Progenitor cell of endocrine pancreas (in vitro differentiated cells): ENCODE data around the gene FOXD2. TPM values are rescaled to one million over a fixed set of nuclear protein-coding genes. Genes with fewer than 3 reads are reported as not detected.
A peak's percentile ranks its signal among the peaks of the same experiment; 100 is the strongest.

Experiments
- DNase-seq: peaks from one replicate; pipeline ENCODE4 v3.0.0; 2021; ENCODE audit warnings: low spot score; ENCODE audit not compliant: unreplicated experiment
- H3K27ac Mint-ChIP-seq: 2 replicates; pipeline ENCODE4 v1.8.0; 2021; ENCODE audit warnings: mild to moderate bottlenecking, moderate library complexity, mixed read lengths
- H3K27me3 Mint-ChIP-seq: 2 replicates; pipeline ENCODE4 v1.8.0; 2021; ENCODE audit warnings: mixed read lengths
- H3K36me3 Mint-ChIP-seq: 2 replicates; pipeline ENCODE4 v1.8.0; 2022; ENCODE audit warnings: mixed read lengths; ENCODE audit not compliant: insufficient read depth
- H3K4me1 Mint-ChIP-seq: 2 replicates; pipeline ENCODE4 v1.8.0; 2021; ENCODE audit warnings: low read depth, mixed read lengths
- H3K4me3 Mint-ChIP-seq: 2 replicates; pipeline ENCODE4 v1.8.0; 2021; ENCODE audit warnings: low read depth, mild to moderate bottlenecking, moderate library complexity, mixed read lengths
- H3K9me3 Mint-ChIP-seq: 2 replicates; pipeline ENCODE4 v1.8.0; 2021; ENCODE audit warnings: low read depth, mixed read lengths
- CTCF ChIP-seq: fragments of 200-600 bp; sonication (generic); IDR thresholded peaks from one replicate; pipeline ENCODE4 v1.5.0; 2021; ENCODE audit warnings: antibody characterized with exemption, mild to moderate bottlenecking; ENCODE audit not compliant: unreplicated experiment
- total RNA-seq: library from RNA; stranded (reverse); gene quantifications from 2 replicates; pipeline ENCODE4 v1.2.1, GENCODE V29; 2021

Gene FOXD2
- total RNA-seq, 1 donor from 2014 or later, result 0.05 TPM

DNA sequence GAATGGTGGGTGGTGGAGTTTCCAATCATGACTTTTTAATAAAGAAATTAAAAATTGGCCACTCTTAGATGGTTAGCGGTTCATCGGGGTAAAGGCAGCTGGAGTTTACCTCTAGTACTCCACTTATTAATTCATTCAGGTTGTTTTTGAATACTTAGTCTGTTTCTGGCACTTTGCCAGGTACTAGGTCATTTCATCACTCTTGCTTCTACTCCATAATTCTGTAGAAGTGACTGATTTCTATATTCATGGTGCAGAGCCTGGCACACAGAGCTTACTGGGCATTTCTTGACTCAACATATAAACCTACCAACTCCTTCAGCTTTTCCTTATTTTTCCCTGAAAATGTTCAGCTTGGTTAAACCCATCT, 31.5 kb downstream of the FOXD2 start:
- TF ChIP-seq CTCF, result no peak
- H3K27ac Mint-ChIP-seq, result no peak overlapping the region
- DNase-seq, result no peak
- H3K4me1 Mint-ChIP-seq, result peaks cover 11% of the 10 kb centered on the region
- no peaks in the 10 kb centered on the region for H3K9me3 Mint-ChIP-seq
- peaks cover 26% of the 10 kb centered on the region for H3K27me3 Mint-ChIP-seq
- no peak overlapping the region for H3K4me3 Mint-ChIP-seq
- H3K36me3 Mint-ChIP-seq, result no peaks in the 10 kb centered on the region

DNA sequence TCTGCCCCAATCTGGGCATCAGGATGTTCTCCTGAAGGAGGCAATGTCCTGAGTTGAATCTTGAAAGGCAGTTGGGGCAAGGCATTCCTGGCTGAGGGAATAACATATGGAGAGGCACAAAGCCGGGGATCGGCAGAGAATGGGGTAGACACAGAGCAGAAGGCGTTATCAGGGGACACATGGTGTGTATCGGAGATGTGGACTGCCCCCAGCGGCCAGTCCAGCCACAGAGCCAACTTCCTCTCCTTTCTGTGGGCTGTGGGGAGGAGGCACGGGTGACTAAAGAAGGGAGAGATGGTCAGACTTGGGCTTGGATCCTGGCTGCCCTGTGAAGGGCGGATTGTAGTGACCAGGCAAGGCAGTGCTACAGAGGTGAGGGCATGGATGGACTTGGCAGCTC, 32.1 kb downstream of the FOXD2 start:
- H3K27me3 Mint-ChIP-seq, result peaks cover 29% of the 10 kb centered on the region
- H3K4me1 Mint-ChIP-seq, result peaks cover 12% of the 10 kb centered on the region
- no peak overlapping the region for H3K4me3 Mint-ChIP-seq
- H3K27ac Mint-ChIP-seq, result no peak overlapping the region
- no peaks in the 10 kb centered on the region for H3K36me3 Mint-ChIP-seq
- H3K9me3 Mint-ChIP-seq, result no peaks in the 10 kb centered on the region
- TF ChIP-seq CTCF, result no peak
- DNase-seq, result no peak

DNA sequence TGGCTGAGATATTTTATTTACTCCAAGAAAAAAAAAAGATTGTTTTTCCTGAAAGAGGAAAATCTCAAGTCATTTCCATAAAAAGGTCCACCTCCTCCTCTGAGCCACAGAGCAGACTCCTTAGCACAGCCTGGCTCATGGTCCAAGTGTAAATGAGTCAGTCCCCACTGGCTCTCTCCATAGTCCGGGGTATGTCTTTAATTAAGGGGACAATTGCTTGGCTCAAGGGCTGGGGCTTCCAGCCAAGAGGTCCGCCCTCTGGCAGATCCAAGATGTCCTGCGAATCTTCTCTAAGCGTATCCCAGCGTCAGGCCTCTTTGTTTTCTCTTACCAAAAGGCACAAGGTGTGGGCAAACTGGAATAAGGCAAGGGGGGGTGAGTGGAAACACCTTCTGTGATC, 33.3 kb downstream of the FOXD2 start:
- no peaks in the 10 kb centered on the region for H3K9me3 Mint-ChIP-seq
- peaks cover 36% of the 10 kb centered on the region for H3K27me3 Mint-ChIP-seq
- H3K4me1 Mint-ChIP-seq, result peaks cover 17% of the 10 kb centered on the region

GRCh38 chr1:47474278-47475193, 36.7 kb downstream of the FOXD2 start:
- H3K4me3 Mint-ChIP-seq, result no peak overlapping the region
- H3K27ac Mint-ChIP-seq, result no peak overlapping the region
- peaks cover 32% of the 10 kb centered on the region for H3K27me3 Mint-ChIP-seq
- no peaks in the 10 kb centered on the region for H3K36me3 Mint-ChIP-seq
- no peak for TF ChIP-seq CTCF
- DNase-seq, result no peak
- peaks cover 38% of the 10 kb centered on the region for H3K4me1 Mint-ChIP-seq
- peaks cover 2% of the 10 kb centered on the region for H3K9me3 Mint-ChIP-seq

More for the DNA sequence above, 33.3 kb downstream of the FOXD2 start:
- no peak for DNase-seq
- TF ChIP-seq CTCF, result no peak
- H3K4me3 Mint-ChIP-seq, result no peak overlapping the region
- H3K27ac Mint-ChIP-seq, result no peak overlapping the region
- no peaks in the 10 kb centered on the region for H3K36me3 Mint-ChIP-seq

DNA sequence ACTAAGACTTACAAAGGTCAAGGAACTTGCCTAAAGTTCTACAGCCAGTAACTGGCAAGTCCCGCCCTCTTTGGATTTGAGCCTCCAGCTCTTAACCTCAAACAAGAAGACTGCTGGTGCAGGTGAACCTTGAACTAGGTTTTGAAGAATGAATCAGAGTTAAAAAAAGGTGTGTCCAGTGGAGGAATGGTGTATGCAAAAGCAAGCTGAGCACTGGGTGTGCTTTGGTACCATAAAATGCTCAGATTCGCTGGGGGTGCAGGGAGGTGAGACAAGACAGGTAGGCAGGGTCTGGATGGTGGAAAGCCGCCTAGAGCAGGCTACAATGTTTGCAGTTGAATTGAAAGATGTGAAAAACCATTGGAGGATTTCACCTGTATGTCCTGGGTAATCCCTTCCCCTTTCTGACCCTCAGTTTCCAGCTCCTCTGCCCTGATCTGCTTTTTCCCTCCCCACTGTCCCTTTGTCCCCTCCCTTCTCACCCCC, 39.8 kb downstream of the FOXD2 start:
- peaks cover 38% of the 10 kb centered on the region for H3K4me1 Mint-ChIP-seq
- peak overlapping the region; percentile 35 for H3K4me3 Mint-ChIP-seq
- H3K9me3 Mint-ChIP-seq, result peaks cover 2% of the 10 kb centered on the region
- H3K27me3 Mint-ChIP-seq, result peaks cover 54% of the 10 kb centered on the region
- no peak for TF ChIP-seq CTCF
- H3K36me3 Mint-ChIP-seq, result no peaks in the 10 kb centered on the region
- no peak for DNase-seq
- H3K27ac Mint-ChIP-seq, result peak overlapping the region; percentile 97
